GM18861 (cell line): Measurements from ENCODE around the gene VKORC1L1.
"Not testable (repeated sequence)": the region's sequence is repeated elsewhere in the genome, so short reads cannot be mapped to it uniquely, and the experiment has no call there.

Experiments
- ATAC-seq: cut with Tn5 transposase; IDR thresholded peaks from one replicate; pipeline ENCODE4 v1.9.1; 2021; ENCODE audit not compliant: unreplicated experiment

The VKORC1L1 gene

GRCh38 chr7:65884983-65885382, 12.1 kb downstream of the VKORC1L1 start:
- ATAC-seq: not testable (repeated sequence)

- not testable (repeated sequence) for ATAC-seq
Observed at GRCh38 chr7:65885533-65885932, 12.7 kb downstream of the VKORC1L1 start.

GRCh38 chr7:65888434-65889156, 15.7 kb downstream of the VKORC1L1 start:
- not testable (repeated sequence) for ATAC-seq

- not testable (repeated sequence) for ATAC-seq
Observed at GRCh38 chr7:65889722-65890121, 16.8 kb downstream of the VKORC1L1 start.

DNA sequence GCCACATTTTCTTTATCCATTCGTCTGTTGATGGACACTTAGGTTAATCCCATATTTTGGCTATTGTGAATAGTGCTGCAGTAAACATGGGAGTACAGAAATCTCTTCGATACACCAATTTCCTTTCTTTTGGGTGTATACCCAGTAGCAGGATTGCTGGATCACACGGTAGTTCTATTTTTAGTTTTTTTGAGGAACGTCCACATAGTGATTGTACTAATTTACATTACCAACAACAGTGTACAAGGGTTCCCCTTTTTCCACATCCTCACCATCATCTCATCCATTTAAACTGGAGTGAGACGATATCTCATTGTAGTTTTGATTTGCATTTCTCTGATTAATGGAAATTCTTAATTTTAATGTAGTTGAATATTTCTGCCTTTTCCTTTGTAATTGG, 19.3 kb downstream of the VKORC1L1 start:
- no peak for ATAC-seq

GRCh38 chr7:65892835-65893234, 20.0 kb downstream of the VKORC1L1 start:
- ATAC-seq: no peak

- no peak for ATAC-seq
Observed at GRCh38 chr7:65896279-65896870, 23.5 kb downstream of the VKORC1L1 start.

DNA sequence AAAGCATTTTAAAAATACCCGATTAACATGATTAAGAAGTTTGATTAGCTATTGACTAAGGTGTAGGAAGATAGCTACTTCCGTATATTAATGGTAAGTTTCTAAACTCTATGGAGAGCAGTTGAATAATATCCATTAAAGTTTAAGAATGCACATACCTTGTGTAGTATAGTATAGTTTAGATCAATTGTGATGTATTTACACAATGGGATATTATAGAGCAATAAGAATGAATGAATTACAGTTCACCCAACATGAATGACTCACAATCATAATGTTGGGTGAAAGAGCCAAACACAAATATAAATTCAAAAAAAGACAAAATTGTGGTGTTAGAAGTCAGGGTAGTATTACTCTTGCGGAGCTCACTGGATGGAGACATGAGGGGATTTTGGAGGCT, 24.4 kb downstream of the VKORC1L1 start:
- ATAC-seq: not testable (repeated sequence)

GRCh38 chr7:65898677-65899447, 26.0 kb downstream of the VKORC1L1 start:
- not testable (repeated sequence) for ATAC-seq

DNA sequence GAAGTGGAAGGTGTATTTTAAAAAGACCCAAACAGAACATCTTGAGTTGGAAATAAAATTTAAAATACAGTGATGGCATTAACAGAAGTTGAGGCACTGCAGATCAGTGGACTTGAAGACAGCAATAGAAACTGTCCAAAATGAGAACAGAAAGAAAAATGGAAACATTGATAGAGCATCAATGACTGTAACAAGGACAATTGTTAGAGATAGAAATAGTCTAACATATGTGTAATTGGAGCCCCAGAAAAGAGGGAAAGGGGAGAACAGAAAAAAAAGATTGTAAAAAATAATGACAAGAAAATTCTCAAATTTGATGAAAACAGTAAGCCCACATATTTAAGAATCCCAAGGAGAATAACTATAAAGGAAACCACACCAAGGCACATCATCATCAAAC, 29.4 kb downstream of the VKORC1L1 start:
- ATAC-seq: no peak

DNA sequence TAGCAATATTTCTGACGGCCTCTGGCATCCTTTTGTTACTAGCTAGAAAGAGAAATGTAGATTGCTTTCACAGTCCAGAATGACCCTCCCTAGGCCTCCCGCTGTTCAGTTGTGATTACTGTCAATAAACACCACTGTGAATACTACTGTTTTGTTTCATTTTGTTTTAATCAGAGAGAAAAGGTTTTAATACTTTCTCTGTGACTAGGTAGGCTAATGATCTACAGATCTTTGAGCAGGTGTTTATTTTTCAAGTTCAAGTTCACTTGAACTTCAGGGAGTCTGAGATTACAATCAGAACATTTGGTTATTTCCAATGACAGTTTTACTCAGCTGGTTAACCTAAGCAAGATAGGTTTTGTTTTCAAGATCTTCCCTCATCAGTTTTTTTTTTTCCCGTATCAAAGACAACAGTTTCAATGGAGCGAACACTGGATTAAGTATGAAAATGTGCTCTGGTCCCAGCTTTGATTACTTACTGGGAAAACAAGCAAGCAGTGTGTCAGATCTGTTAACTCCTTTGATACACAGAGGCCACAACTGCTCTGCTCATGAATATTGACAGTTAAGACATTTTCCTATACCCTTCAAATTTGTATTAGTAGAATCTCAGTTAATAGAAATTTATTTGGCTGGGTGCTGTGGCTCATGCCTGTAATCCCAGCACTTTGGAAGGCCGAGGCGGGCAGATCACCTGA, 34.8 kb downstream of the VKORC1L1 start:
- no peak for ATAC-seq

GRCh38 chr7:65910237-65910636, 37.4 kb downstream of the VKORC1L1 start:
- ATAC-seq: no peak

- ATAC-seq: no peak
Observed at GRCh38 chr7:65912237-65912636, 39.4 kb downstream of the VKORC1L1 start.

DNA sequence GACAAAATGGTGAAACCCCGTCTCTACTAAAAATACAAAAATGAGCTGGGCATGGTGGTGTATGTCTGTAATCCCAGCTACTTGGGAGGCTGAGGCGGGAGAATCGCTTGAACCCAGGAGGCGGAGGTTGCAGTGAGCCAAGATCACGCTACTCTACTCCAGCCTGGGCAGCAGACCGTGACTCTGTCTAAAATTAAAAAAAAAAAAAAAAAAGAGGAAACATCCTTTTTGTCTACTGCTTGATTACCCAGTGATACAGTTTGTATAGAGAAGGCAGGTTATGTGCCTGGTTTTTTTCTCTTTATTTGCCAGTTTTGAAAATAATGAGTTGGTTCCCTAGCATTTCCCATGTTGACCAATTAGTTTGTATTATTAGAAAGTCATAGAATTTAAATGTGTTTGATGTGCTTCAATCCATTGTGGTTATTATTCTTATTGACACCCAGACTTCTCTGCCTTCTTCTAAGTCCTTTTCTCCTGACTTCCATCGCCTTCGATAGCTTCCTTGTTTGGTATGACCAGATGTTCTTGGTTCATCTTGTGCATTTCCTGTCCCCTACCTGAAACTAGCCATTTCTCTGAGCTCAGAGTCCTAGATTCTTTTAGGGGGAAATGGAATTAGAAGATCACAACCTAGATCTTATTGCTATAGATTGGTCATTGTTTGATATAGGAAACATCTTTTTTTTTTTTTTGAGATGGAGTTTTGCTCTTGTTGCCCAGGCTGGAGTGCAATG, 43.2 kb downstream of the VKORC1L1 start:
- no peak for ATAC-seq

- ATAC-seq: no peak
Observed at GRCh38 chr7:65923316-65923715, 50.4 kb downstream of the VKORC1L1 start.

- no peak for ATAC-seq
Observed at GRCh38 chr7:65924193-65924592, 51.3 kb downstream of the VKORC1L1 start.

DNA sequence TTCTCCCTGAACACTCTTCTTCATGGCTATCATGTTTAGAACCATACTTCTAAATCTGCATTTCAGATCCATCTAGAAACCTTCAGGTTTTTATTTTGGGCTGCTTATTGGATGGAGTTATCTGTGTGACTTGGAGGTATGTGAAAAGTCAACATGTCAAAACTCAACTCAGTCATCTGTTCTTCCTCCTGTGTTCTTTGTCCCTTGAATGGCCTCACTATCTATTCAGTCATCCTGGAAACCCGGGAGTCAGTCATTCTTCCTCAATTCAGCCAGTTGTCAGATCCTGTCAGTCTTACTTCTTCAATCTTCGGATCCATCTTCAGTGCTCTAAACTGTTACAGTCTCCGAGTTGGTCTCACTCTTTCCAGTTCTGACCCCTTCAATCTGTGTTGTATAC, 52.2 kb downstream of the VKORC1L1 start:
- ATAC-seq: no peak

DNA sequence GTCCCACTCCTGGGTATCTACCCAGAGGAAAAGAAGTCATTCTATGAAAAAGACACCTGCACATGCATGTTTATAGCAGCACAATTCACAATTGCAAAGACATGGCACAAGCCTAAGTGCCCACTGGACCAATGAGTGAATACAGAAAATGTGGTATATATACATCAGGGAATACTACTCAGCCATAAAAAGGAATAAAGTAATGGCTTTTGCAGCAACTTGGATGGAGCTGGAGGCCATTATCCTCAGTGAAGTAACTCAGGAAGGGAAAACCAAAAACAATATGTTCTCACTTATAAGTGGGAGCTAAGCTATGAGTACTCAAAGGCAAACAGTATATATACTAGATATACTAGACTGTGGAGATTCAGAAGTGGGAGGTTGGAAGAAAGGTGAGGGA, 53.7 kb downstream of the VKORC1L1 start:
- no peak for ATAC-seq

GRCh38 chr7:65927489-65928448, 54.9 kb downstream of the VKORC1L1 start:
- no peak for ATAC-seq

DNA sequence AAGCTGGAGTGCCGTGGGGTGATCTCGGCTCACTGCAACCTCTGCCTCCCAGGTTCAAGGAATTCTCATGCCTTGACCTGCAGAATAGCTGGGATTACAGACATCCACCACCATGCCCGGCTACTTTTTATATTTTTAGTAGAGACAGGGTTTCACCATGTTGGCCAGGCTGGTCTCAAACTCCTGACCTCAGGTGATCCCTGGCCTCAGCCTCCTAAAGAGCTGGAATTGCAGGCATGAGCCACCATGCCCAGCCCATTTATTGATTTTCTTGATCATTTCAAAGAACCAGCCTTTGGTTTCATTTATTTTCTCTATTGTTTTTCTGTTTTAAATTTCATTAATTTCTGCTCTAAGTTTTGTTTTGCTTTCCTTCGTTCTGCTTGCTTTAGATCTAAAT, 58.8 kb downstream of the VKORC1L1 start:
- no peak for ATAC-seq
